Activated naive CD8-positive, alpha-beta T cell treated with anti-CD3 and anti-CD28 coated beads for 36 hours (primary cell): ENCODE data around the gene KRT35. TPM values are rescaled to one million over a fixed set of nuclear protein-coding genes. Genes with fewer than 3 reads are reported as not detected.

Source experiments
- DNase-seq: peaks from one replicate; pipeline ENCODE4 v3.0.0; 2021
- H3K27ac Mint-ChIP-seq: one replicate; pipeline ENCODE4 v1.8.0; 2022; ENCODE audit warnings: mild to moderate bottlenecking, moderate library complexity, mixed read lengths
- H3K27me3 Mint-ChIP-seq: one replicate; pipeline ENCODE4 v1.8.0; 2022; ENCODE audit warnings: mild to moderate bottlenecking, mixed read lengths
- H3K36me3 Mint-ChIP-seq: one replicate; pipeline ENCODE4 v1.8.0; 2021; ENCODE audit warnings: mild to moderate bottlenecking, mixed read lengths
- H3K4me1 Mint-ChIP-seq: one replicate; pipeline ENCODE4 v1.8.0; 2021; ENCODE audit warnings: mixed read lengths
- H3K4me3 Mint-ChIP-seq: one replicate; pipeline ENCODE4 v1.8.0; 2022; ENCODE audit warnings: mild to moderate bottlenecking, moderate library complexity, mixed read lengths
- H3K9me3 Mint-ChIP-seq: one replicate; pipeline ENCODE4 v1.8.0; 2022; ENCODE audit warnings: mixed read lengths
- total RNA-seq, 2 experiments: library from RNA; stranded (reverse); gene quantifications; one replicate each; pipeline ENCODE4 v1.2.3, GENCODE V29; 2021

The KRT35 gene
- total RNA-seq, 2 experiments from 2014 or later, result not detected

DNA sequence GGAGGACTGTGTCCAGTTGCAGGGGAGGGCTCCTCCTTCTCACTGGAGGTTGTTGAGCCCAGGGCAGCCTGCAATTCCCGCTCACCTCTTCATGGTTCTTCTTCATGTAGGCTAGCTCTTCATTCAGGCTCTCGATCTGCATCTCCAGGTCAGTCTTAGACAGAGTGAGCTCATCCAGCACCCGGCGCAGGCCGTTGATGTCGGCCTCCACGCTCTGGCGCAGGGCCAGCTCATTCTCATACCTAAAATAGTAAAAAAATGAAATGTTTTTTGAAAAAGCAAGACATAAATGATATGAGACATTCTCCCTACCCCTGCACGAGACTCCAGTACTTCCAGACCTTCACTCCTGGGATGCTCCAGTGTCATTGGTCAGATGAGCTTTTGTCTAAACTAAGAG, 22.3 kb upstream of the KRT35 start:
- H3K4me1 Mint-ChIP-seq, result no peaks in the 10 kb centered on the region
- no peaks in the 10 kb centered on the region for H3K9me3 Mint-ChIP-seq
- no peak overlapping the region for H3K4me3 Mint-ChIP-seq
- H3K27ac Mint-ChIP-seq, result no peak overlapping the region
- H3K27me3 Mint-ChIP-seq, result no peaks in the 10 kb centered on the region
- no peaks in the 10 kb centered on the region for H3K36me3 Mint-ChIP-seq
- DNase-seq, result no peak

DNA sequence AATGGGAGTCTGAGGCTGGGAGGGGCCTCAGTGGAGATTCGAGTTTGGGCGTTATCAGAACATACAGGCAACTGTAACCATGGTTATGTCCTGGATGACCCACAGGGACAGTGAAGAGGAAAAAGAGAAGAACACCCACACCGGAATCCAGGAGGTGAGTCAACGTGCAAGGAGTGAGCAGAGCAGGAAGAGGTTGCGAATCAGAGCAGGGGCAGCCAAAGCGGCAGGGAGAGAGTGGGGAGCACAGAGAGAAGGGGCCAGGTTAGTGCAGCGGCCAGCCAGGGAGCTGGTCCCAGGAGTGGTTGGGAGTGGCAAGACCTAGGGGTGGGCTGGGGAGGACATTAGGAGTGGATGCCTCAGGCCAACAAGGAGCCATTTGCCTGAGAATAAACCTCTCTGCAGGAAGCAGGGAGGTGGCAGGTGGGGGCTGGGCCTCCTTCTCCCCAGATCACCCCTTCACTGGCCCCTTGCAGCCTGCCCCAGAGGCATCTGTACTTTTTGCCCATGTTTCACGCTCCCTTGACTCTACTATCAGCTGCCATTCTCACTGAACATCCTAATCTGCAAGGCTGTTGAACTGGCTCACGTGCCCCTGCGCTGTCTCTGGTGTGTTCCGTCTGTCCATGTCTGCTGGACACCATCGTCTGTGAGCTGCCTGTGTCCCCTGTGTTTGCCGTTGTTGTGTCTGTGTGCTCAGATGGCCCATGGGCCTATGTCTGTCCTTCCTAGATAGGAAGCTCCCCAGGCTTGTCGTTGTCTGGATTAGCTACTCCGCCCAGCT, 19.4 kb upstream of the KRT35 start:
- Mint-ChIP-seq H3K36me3 (no peaks in the 10 kb centered on the region), H3K4me3 (no peak overlapping the region), H3K9me3 (no peaks in the 10 kb centered on the region), H3K4me1 (peaks cover 5% of the 10 kb centered on the region), H3K27me3 (no peaks in the 10 kb centered on the region), H3K27ac (no peak overlapping the region)
- DNase-seq, result no peak

DNA sequence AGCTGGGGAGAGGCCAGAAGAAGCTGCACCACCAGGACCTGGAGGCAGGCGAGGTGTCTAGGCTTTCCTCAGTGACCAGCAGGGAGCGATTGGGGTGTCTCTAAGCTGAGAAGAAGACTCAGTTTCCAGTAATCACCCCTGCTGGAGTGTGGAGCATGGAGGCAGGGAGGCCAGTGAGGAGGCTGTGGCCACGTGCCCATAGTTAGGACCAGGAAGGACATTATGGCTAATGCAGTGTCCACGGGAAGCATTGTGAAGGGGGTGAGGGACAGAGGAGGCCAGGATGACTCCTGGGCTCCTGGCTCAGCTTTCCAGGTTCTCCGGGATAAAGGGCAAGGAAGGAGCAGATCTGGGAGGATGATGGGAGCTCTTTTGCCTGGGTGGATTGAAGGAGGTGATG, 18.8 kb upstream of the KRT35 start:
- no peak for DNase-seq
- peaks cover 5% of the 10 kb centered on the region for H3K4me1 Mint-ChIP-seq
- no peaks in the 10 kb centered on the region for H3K9me3 Mint-ChIP-seq
- H3K27ac Mint-ChIP-seq, result no peak overlapping the region
- no peaks in the 10 kb centered on the region for H3K36me3 Mint-ChIP-seq
- H3K27me3 Mint-ChIP-seq, result no peaks in the 10 kb centered on the region
- H3K4me3 Mint-ChIP-seq, result no peak overlapping the region

DNA sequence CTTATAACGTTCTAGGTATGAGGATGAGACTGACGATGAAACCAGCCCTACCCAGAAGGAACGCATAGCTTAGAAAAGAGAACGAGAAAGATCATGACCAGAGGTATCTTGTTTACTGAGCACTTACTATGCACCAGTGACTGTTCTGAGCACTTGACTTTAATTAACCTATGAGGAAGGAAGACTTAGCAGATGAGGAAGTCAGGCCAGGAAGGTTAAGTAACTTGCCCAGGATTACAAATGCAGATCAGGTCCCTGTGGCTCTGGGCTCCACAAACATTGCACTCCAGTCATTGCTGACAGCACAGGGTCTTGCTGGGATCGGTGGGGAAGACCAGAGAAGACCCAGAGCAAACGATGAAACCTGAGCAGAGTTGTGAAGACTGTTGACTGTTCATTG, 17.3 kb upstream of the KRT35 start:
- H3K4me3 Mint-ChIP-seq, result no peak overlapping the region
- no peak for DNase-seq
- peaks cover 5% of the 10 kb centered on the region for H3K4me1 Mint-ChIP-seq
- no peaks in the 10 kb centered on the region for H3K27me3 Mint-ChIP-seq
- H3K36me3 Mint-ChIP-seq, result no peaks in the 10 kb centered on the region
- no peaks in the 10 kb centered on the region for H3K9me3 Mint-ChIP-seq
- no peak overlapping the region for H3K27ac Mint-ChIP-seq

- DNase-seq, result peak; percentile 77
- no peaks in the 10 kb centered on the region for H3K9me3 Mint-ChIP-seq
- no peak overlapping the region for H3K4me3 Mint-ChIP-seq
- H3K36me3 Mint-ChIP-seq, result no peaks in the 10 kb centered on the region
- no peaks in the 10 kb centered on the region for H3K27me3 Mint-ChIP-seq
- peaks cover 7% of the 10 kb centered on the region for H3K4me1 Mint-ChIP-seq
- H3K27ac Mint-ChIP-seq, result no peak overlapping the region
These were observed 16.0 kb upstream of the KRT35 start for GRCh38 chr17:41496803-41497484.

GRCh38 chr17:41494524-41494923, 13.6 kb upstream of the KRT35 start:
- no peak overlapping the region for H3K4me3 Mint-ChIP-seq
- peaks cover 9% of the 10 kb centered on the region for H3K4me1 Mint-ChIP-seq
- no peak overlapping the region for H3K27ac Mint-ChIP-seq
- no peaks in the 10 kb centered on the region for H3K36me3 Mint-ChIP-seq
- no peak for DNase-seq
- no peaks in the 10 kb centered on the region for H3K27me3 Mint-ChIP-seq
- no peaks in the 10 kb centered on the region for H3K9me3 Mint-ChIP-seq

DNA sequence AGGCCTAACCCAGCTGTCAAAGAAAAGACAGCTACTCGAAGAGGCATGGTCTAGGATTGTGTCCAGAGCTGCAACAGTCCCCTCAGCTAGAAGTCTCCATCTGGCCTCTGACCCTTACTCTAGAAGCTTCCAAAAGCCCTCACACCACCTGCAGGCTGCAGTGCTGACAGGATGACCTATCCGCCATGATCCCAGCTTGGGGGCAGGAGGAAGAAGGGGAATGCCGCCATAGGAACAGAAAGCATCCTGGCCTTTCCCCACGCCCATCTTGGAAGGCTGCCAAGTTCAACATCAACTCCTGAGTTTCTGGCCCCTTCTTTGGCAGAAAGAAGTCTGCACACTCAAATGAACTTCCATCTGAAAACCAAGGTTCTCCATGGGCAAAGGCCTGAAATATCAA, 11.8 kb upstream of the KRT35 start:
- DNase-seq, result no peak
- H3K36me3 Mint-ChIP-seq, result no peaks in the 10 kb centered on the region
- no peak overlapping the region for H3K27ac Mint-ChIP-seq
- H3K27me3 Mint-ChIP-seq, result no peaks in the 10 kb centered on the region
- H3K4me3 Mint-ChIP-seq, result no peak overlapping the region
- H3K4me1 Mint-ChIP-seq, result peaks cover 9% of the 10 kb centered on the region
- H3K9me3 Mint-ChIP-seq, result no peaks in the 10 kb centered on the region

DNA sequence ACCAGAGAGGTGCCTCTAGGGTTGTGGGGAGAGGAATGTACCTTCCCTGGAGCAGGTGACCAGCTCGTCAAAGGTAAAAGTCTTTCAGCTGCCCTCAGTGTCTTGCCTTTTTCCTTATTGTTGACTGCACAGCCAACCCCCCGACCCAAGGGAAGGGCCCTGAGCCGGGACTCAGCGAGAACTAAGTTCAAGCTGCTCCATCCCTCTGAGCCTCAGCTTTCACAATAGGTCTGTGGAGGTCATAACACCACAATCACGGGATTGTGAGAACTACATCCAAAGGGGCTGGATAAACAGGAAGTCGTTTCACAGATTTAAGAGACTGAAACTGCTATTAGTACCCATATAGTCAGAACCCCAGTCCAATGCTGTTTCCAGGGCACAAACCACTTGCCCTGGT, 11.4 kb upstream of the KRT35 start:
- Mint-ChIP-seq H3K27ac (no peak overlapping the region), H3K27me3 (no peaks in the 10 kb centered on the region), H3K36me3 (no peaks in the 10 kb centered on the region), H3K4me3 (no peak overlapping the region), H3K4me1 (peaks cover 9% of the 10 kb centered on the region), H3K9me3 (no peaks in the 10 kb centered on the region)
- no peak for DNase-seq

DNA sequence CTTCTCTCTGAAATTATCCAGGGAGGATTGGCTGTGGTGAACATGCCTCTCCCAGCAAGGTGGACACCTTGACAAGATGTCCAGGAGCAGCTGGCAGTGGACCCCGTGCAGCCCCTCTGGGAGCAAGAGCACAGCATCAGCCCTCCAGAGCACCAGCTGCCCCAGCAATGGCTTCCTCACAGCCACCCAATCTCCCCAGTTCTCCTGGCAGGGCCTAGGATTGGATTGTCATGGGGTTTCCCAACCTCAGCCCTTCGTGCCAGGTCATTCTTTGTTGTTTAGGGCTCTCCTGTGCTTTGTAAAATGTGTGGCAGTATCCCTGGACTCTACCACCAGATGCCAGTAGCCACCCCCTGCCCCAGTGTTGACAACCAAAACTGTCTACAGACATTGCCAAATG, 10.5 kb upstream of the KRT35 start:
- H3K4me3 Mint-ChIP-seq, result no peak overlapping the region
- H3K27me3 Mint-ChIP-seq, result peaks cover 3% of the 10 kb centered on the region
- H3K9me3 Mint-ChIP-seq, result no peaks in the 10 kb centered on the region
- peaks cover 4% of the 10 kb centered on the region for H3K4me1 Mint-ChIP-seq
- no peak for DNase-seq
- no peak overlapping the region for H3K27ac Mint-ChIP-seq
- no peaks in the 10 kb centered on the region for H3K36me3 Mint-ChIP-seq

- Mint-ChIP-seq H3K9me3 (no peaks in the 10 kb centered on the region), H3K27ac (no peak overlapping the region), H3K27me3 (peaks cover 5% of the 10 kb centered on the region), H3K4me3 (no peak overlapping the region), H3K4me1 (peaks cover 4% of the 10 kb centered on the region), H3K36me3 (no peaks in the 10 kb centered on the region)
- DNase-seq, result no peak
These were observed 9.3 kb upstream of the KRT35 start for GRCh38 chr17:41490000-41490990.

DNA sequence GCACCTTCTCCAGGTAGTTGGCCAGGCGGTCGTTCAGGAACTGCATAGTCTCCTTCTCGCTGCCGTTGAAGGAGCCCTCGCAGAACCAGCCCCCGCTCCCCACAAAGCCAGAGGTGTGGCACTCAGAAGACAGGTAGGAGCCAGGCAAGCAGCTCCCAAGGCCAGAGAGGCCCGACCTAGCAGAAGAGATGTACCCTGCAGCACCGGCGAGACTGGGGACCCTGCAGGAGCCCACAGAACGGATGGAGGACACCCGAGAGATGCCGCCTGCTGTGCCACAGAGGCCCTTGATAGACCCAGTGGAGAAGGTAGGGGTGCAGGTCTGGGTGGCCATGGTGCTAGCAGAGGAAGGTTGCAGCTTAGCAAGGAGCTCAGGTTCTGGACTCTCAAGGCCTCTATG, 8.6 kb upstream of the KRT35 start, which contains the start of gene KRT36:
Gene KRT36, minus strand, starts transcription at position 380 of the 400 bp plus-strand sequence. Its CDS starts 46 bp downstream, at position 334.
- Mint-ChIP-seq H3K9me3 (no peaks in the 10 kb centered on the region), H3K4me1 (peaks cover 4% of the 10 kb centered on the region), H3K36me3 (no peaks in the 10 kb centered on the region), H3K27ac (no peak within 1 kb of the TSS), H3K4me3 (no peak within 1 kb of the TSS), H3K27me3 (peaks cover 5% of the 10 kb centered on the region)
- no peak for DNase-seq

- no peak overlapping the region for H3K27ac Mint-ChIP-seq
- H3K4me3 Mint-ChIP-seq, result no peak overlapping the region
- no peaks in the 10 kb centered on the region for H3K36me3 Mint-ChIP-seq
- H3K9me3 Mint-ChIP-seq, result no peaks in the 10 kb centered on the region
- H3K4me1 Mint-ChIP-seq, result peaks cover 2% of the 10 kb centered on the region
- peak; percentile 37 for DNase-seq
- peaks cover 5% of the 10 kb centered on the region for H3K27me3 Mint-ChIP-seq
These were observed 6.0 kb upstream of the KRT35 start for GRCh38 chr17:41486809-41487530.

DNA sequence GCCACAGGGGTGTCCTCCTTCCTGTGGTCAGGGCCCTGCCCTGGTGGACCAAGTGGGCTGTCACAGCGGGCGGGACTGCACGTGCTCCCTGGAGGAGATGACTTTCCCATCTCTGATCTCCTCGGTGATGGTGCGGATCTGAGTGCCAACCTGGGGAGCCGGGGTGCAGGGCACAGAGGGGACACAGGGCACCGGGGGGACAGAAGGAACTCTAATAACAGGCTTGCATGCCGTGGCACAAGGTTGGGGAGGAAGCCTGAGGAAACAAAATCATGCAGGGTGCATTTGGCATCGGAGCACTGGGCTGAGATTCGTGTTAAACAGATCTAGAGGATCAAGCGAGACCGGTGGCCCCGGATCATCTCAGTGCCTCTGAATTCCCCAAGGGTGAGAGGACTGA, 5.4 kb upstream of the KRT35 start:
- Mint-ChIP-seq H3K9me3 (no peaks in the 10 kb centered on the region), H3K36me3 (no peaks in the 10 kb centered on the region), H3K27ac (no peak overlapping the region), H3K27me3 (peaks cover 5% of the 10 kb centered on the region), H3K4me3 (no peak overlapping the region), H3K4me1 (peaks cover 2% of the 10 kb centered on the region)
- no peak for DNase-seq
